Measurements from ENCODE around the gene MYO9B.
A peak's percentile ranks its signal among the peaks of the same experiment; 100 is the strongest.
"Not testable (repeated sequence)": the region's sequence is repeated elsewhere in the genome, so short reads cannot be mapped to it uniquely, and the experiment has no call there.

The MYO9B gene

GRCh38 chr19:17106964-17107363 lies 31.4 kb downstream of the MYO9B start:
- intact Hi-C loops (cut with DNase I); DNase-seq: not testable (repeated sequence)

- DNase-seq, result peak in 25 of 42 donors; percentile 14 to 85 (median 45)
Observed at GRCh38 chr19:17107546-17108452, 32.2 kb downstream of the MYO9B start.

GRCh38 chr19:17108453-17108784 lies 32.8 kb downstream of the MYO9B start:
- no peak for DNase-seq
- intact Hi-C loops (cut with DNase I), result no loop called here

More at GRCh38 chr19:17107546-17108452, 32.2 kb downstream of the MYO9B start:
- intact Hi-C loops (cut with DNase I), result no loop called here

GRCh38 chr19:17109300-17109699 lies 33.7 kb downstream of the MYO9B start:
- DNase-seq, result no peak
- intact Hi-C loops (cut with DNase I), result no loop called here

- intact Hi-C loops (cut with DNase I), result no loop called here
- peak in 37 of 42 donors; percentile 8 to 71 (median 49) for DNase-seq
Observed at GRCh38 chr19:17109962-17110598, 34.5 kb downstream of the MYO9B start.

GRCh38 chr19:17110599-17110966 lies 35.0 kb downstream of the MYO9B start:
- intact Hi-C loops (cut with DNase I), result no loop called here
- DNase-seq, result no peak

GRCh38 chr19:17111766-17112165 lies 36.2 kb downstream of the MYO9B start:
- intact Hi-C loops (cut with DNase I), result no loop called here
- no peak for DNase-seq

GRCh38 chr19:17112271-17112670 lies 36.7 kb downstream of the MYO9B start:
- intact Hi-C loops (cut with DNase I), result no loop called here
- no peak for DNase-seq

GRCh38 chr19:17112700-17113099 lies 37.1 kb downstream of the MYO9B start:
- DNase-seq, result peak in 6 of 42 donors; percentile 21 to 38 (median 31)
- intact Hi-C loops (cut with DNase I), result no loop called here

GRCh38 chr19:17113127-17113785 lies 37.7 kb downstream of the MYO9B start:
- no peak for DNase-seq
- intact Hi-C loops (cut with DNase I), result no loop called here

- no peak for DNase-seq
- intact Hi-C loops (cut with DNase I), result no loop called here
Observed at GRCh38 chr19:17114414-17114831, 38.8 kb downstream of the MYO9B start.

- DNase-seq, result peak in 22 of 42 donors; percentile 20 to 70 (median 40)
- intact Hi-C loops (cut with DNase I), result no loop called here
Observed at GRCh38 chr19:17116996-17117702, 41.6 kb downstream of the MYO9B start.

GRCh38 chr19:17118957-17119356 lies 43.4 kb downstream of the MYO9B start:
- DNase-seq, result no peak
- intact Hi-C loops (cut with DNase I), result no loop called here

GRCh38 chr19:17121736-17122293 lies 46.2 kb downstream of the MYO9B start:
- intact Hi-C loops (cut with DNase I), result loop anchor here (5.0 kb wide), 1 partner anchor 40 kb away; no protein-coding TSS in a partner anchor
- DNase-seq, result no peak

- intact Hi-C loops (cut with DNase I), result loop anchor here (5.0 kb wide), 1 partner anchor 41 kb away; no protein-coding TSS in a partner anchor
Observed at GRCh38 chr19:17123041-17123440, 47.5 kb downstream of the MYO9B start.

GRCh38 chr19:17124025-17124424 lies 48.4 kb downstream of the MYO9B start:
- intact Hi-C loops (cut with DNase I), result loop anchor here (5.0 kb wide), 1 partner anchor 42 kb away; no protein-coding TSS in a partner anchor
- no peak for DNase-seq

More at GRCh38 chr19:17123041-17123440, 47.5 kb downstream of the MYO9B start:
- no peak for DNase-seq

- peak in 1 of 42 donors; percentile 20 for DNase-seq
- intact Hi-C loops (cut with DNase I), result no loop called here
Observed at GRCh38 chr19:17125062-17125727, 49.6 kb downstream of the MYO9B start.

Measured in head of caudate nucleus (tissue), 42 donors.